ENCODE measurements around the gene DECR2. TPM values are rescaled to one million over a fixed set of nuclear protein-coding genes. Genes with fewer than 3 reads are reported as not detected.

The DECR2 gene
- total RNA-seq, 1 donor from 2014 or later, result 17.4 TPM

DNA sequence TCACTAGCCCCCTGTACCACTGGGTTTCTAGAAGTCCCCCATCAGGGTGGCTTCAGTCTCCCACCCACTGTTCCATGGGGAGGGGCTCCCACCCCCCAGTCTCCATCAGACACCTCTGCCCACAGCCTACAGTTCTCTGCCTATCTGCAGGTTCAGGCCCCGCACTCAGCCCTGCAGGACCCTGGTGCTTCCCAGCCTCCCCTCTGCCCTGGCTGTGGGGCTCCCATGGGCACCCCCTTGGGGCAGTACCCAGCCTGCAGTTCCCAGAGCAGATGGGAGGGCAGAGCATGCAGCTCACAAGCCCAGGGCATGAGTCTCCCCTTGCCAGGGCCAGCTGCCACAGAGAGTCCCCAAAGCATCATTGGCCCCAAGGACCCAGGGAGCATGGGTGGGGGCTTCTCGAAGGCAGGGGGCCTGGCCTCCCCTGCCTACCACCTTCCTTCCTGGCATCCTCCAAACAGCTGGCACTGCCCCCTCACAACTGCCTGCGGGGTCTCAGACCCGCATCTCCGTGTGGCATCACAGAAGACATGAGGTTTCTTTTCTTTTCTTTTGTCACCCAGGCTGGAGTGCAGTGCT, 28.6 kb upstream of the DECR2 start:
- Mint-ChIP-seq H3K9me3 (ENCODE audit: unreplicated experiment) (no peaks in the 10 kb centered on the region), H3K27ac (ENCODE audit: unreplicated experiment) (no peak overlapping the region), H3K4me1 (ENCODE audit: low read depth, unreplicated experiment) (peaks cover 9% of the 10 kb centered on the region), H3K36me3 (ENCODE audit: low read depth, unreplicated experiment) (peaks cover 2% of the 10 kb centered on the region), H3K4me3 (ENCODE audit: unreplicated experiment) (no peak overlapping the region), H3K27me3 (ENCODE audit: low read depth, unreplicated experiment) (no peaks in the 10 kb centered on the region)
- FAIRE-seq, result no peak
- TF ChIP-seq EZH2 (IDR thresholded peaks at IDR 0.05; ENCODE audit: insufficient read depth, low read length), result no peak
- TF ChIP-seq, protein P1, sequence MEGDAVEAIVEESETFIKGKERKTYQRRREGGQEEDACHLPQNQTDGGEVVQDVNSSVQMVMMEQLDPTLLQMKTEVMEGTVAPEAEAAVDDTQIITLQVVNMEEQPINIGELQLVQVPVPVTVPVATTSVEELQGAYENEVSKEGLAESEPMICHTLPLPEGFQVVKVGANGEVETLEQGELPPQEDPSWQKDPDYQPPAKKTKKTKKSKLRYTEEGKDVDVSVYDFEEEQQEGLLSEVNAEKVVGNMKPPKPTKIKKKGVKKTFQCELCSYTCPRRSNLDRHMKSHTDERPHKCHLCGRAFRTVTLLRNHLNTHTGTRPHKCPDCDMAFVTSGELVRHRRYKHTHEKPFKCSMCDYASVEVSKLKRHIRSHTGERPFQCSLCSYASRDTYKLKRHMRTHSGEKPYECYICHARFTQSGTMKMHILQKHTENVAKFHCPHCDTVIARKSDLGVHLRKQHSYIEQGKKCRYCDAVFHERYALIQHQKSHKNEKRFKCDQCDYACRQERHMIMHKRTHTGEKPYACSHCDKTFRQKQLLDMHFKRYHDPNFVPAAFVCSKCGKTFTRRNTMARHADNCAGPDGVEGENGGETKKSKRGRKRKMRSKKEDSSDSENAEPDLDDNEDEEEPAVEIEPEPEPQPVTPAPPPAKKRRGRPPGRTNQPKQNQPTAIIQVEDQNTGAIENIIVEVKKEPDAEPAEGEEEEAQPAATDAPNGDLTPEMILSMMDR (IDR thresholded peaks at IDR 0.05; ENCODE audit: insufficient read depth, low read depth, low read length), result no peak
- Histone ChIP-seq H3K79me2 (ENCODE audit: insufficient read depth, low read length) (no peaks in the 10 kb centered on the region), H3K9me3 (ENCODE audit: insufficient read depth, low read depth, low read length) (no peaks in the 10 kb centered on the region), H3K36me3 (ENCODE audit: insufficient read depth, low read length) (no peaks in the 10 kb centered on the region), H3K4me1 (ENCODE audit: insufficient read depth, low read length) (peaks cover 8% of the 10 kb centered on the region), H2AFZ (ENCODE audit: low read depth, low read length) (no peak overlapping the region), H3K9ac (ENCODE audit: low read length) (no peak overlapping the region), H3K27ac (ENCODE audit: low read depth, low read length) (no peak overlapping the region), H3K4me3 (ENCODE audit: insufficient read depth, low read depth, low read length) (no peak overlapping the region), H4K20me1 (ENCODE audit: insufficient read depth, low read length) (peaks cover 14% of the 10 kb centered on the region), H3K27me3 (ENCODE audit: insufficient read depth, low read length) (no peaks in the 10 kb centered on the region), H3K4me2 (ENCODE audit: low read length) (no peak overlapping the region)
- no peak for DNase-seq (ENCODE audit: low read depth)

DNA sequence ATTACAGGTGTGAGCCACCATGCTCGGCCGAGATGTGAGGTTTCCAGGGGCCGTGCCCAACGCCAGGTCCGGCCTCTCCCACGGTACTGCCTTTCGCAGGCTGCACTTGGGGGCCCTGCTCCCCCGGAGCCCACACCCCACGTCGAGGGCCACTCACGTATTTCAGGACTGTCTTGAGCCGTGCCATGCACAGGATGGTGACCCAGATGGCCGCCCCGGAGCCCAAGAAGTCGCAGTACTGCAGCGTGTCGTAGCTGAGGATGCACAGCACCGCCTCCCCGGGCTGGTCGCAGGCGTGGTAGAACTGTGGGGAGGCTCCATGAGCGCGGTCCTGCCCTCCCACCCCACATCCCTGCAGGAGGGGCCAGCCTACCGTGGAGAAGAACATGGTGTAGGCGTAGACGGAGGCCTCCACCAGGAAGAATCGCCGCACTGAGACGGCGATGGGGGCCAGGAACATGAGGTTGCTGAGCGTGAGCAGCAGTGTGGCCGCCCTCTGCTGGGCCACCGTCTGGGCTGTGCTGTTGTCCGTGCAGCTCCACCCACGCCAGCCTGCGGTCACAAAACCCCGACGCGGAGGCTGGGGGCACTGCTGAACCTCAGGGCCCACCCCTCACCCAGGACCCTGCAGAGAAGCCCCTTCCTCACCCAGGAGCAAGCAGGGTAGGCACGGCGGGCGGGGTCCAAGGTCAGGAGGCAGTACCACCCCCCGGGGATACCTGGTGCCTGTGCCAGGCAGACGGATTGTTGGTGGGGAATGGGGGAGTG, 27.7 kb upstream of the DECR2 start:
- Histone ChIP-seq H2AFZ (ENCODE audit: low read depth, low read length) (no peak overlapping the region), H3K9me3 (ENCODE audit: insufficient read depth, low read depth, low read length) (no peaks in the 10 kb centered on the region), H4K20me1 (ENCODE audit: insufficient read depth, low read length) (peaks cover 19% of the 10 kb centered on the region), H3K4me2 (ENCODE audit: low read length) (no peak overlapping the region), H3K36me3 (ENCODE audit: insufficient read depth, low read length) (no peaks in the 10 kb centered on the region), H3K79me2 (ENCODE audit: insufficient read depth, low read length) (peaks cover 7% of the 10 kb centered on the region), H3K27me3 (ENCODE audit: insufficient read depth, low read length) (no peaks in the 10 kb centered on the region), H3K27ac (ENCODE audit: low read depth, low read length) (no peak overlapping the region), H3K4me1 (ENCODE audit: insufficient read depth, low read length) (peaks cover 8% of the 10 kb centered on the region), H3K9ac (ENCODE audit: low read length) (no peak overlapping the region), H3K4me3 (ENCODE audit: insufficient read depth, low read depth, low read length) (no peak overlapping the region)
- Mint-ChIP-seq H3K36me3 (ENCODE audit: low read depth, unreplicated experiment) (peaks cover 2% of the 10 kb centered on the region), H3K27me3 (ENCODE audit: low read depth, unreplicated experiment) (no peaks in the 10 kb centered on the region), H3K9me3 (ENCODE audit: unreplicated experiment) (no peaks in the 10 kb centered on the region), H3K4me1 (ENCODE audit: low read depth, unreplicated experiment) (peaks cover 9% of the 10 kb centered on the region), H3K27ac (ENCODE audit: unreplicated experiment) (no peak overlapping the region), H3K4me3 (ENCODE audit: unreplicated experiment) (no peak overlapping the region)
- TF ChIP-seq EZH2 (IDR thresholded peaks at IDR 0.05; ENCODE audit: insufficient read depth, low read length), result no peak
- TF ChIP-seq, protein P1 (IDR thresholded peaks at IDR 0.05; ENCODE audit: insufficient read depth, low read depth, low read length), result no peak
- FAIRE-seq (no peak), DNase-seq (ENCODE audit: low read depth) (no peak)

DNA sequence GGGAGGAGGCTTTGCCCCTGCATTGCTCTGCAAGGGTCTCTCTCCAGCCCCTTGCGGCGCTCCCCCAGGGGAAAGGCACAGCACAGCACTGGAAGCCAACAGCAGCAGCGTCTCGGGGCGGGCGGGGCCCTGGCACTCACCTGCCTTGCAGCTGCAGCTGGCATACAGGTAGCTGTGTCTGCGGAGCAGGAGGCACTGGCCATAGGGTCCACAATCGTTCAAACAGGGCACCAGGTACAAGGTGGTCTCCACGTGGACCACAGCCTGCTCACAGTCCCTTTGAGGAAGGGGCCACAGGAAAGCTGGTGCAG, 27.1 kb upstream of the DECR2 start:
- H3K27ac Mint-ChIP-seq (ENCODE audit: unreplicated experiment), result no peak overlapping the region
- no peaks in the 10 kb centered on the region for H3K36me3 ChIP-seq (ENCODE audit: insufficient read depth, low read length)

More for the DNA sequence above, 27.1 kb upstream of the DECR2 start:
- Histone ChIP-seq H3K9ac (ENCODE audit: low read length) (no peak overlapping the region), H3K27me3 (ENCODE audit: insufficient read depth, low read length) (no peaks in the 10 kb centered on the region), H3K9me3 (ENCODE audit: insufficient read depth, low read depth, low read length) (no peaks in the 10 kb centered on the region), H4K20me1 (ENCODE audit: insufficient read depth, low read length) (peaks cover 19% of the 10 kb centered on the region), H3K4me2 (ENCODE audit: low read length) (no peak overlapping the region), H3K4me3 (ENCODE audit: insufficient read depth, low read depth, low read length) (no peak overlapping the region), H2AFZ (ENCODE audit: low read depth, low read length) (no peak overlapping the region), H3K79me2 (ENCODE audit: insufficient read depth, low read length) (peaks cover 12% of the 10 kb centered on the region), H3K4me1 (ENCODE audit: insufficient read depth, low read length) (peaks cover 4% of the 10 kb centered on the region), H3K27ac (ENCODE audit: low read depth, low read length) (no peak overlapping the region)
- DNase-seq (ENCODE audit: low read depth) (no peak), FAIRE-seq (no peak)
- H3K36me3 Mint-ChIP-seq (ENCODE audit: low read depth, unreplicated experiment), result peaks cover 2% of the 10 kb centered on the region
- H3K4me3 Mint-ChIP-seq (ENCODE audit: unreplicated experiment), result no peak overlapping the region
- TF ChIP-seq EZH2 (IDR thresholded peaks at IDR 0.05; ENCODE audit: insufficient read depth, low read length), result no peak
- TF ChIP-seq, protein P1 (IDR thresholded peaks at IDR 0.05; ENCODE audit: insufficient read depth, low read depth, low read length), result no peak
- no peaks in the 10 kb centered on the region for H3K9me3 Mint-ChIP-seq (ENCODE audit: unreplicated experiment)
- peaks cover 6% of the 10 kb centered on the region for H3K4me1 Mint-ChIP-seq (ENCODE audit: low read depth, unreplicated experiment)
- H3K27me3 Mint-ChIP-seq (ENCODE audit: low read depth, unreplicated experiment), result no peaks in the 10 kb centered on the region
